ENCODE data around the gene FBXO24. TPM values are rescaled to one million over a fixed set of nuclear protein-coding genes. Genes with fewer than 3 reads are reported as not detected.

The FBXO24 gene
- total and polyA plus RNA-seq, 2 experiments from 2014 or later: 1.1 to 1.6 TPM

GRCh38 chr7:100585511-100586265 is 440 bp upstream of the FBXO24 start, which contains the start of gene LRCH4:
Gene LRCH4 (minus strand): TSS chr7:100586129. CDS start chr7:100586100, 29 bp downstream.
- TF ChIP-seq EZH2 (IDR thresholded peaks at IDR 0.05; ENCODE audit: borderline replicate concordance): no peak
- no peak for TF ChIP-seq EZH2phosphoT487 (IDR thresholded peaks at IDR 0.05; ENCODE audit: low read depth, severe bottlenecking, unreplicated experiment)
- TF ChIP-seq CTCF (IDR thresholded peaks at IDR 0.05; ENCODE audit: poor library complexity): no peak
- Histone ChIP-seq H3K4me1 (ENCODE audit: insufficient read depth) (peaks cover 33% of the 10 kb centered on the region), H3K9me2 (replicated peaks; ENCODE audit: insufficient read depth) (no peaks in the 10 kb centered on the region), H3K36me3 (replicated peaks; ENCODE audit: insufficient read depth, low read depth) (no peaks in the 10 kb centered on the region), H3K79me2 (peaks cover 32% of the 10 kb centered on the region), H3K4me2 (peak within 1 kb of the TSS; percentile 89), H3K9me3 (ENCODE audit: low read depth) (no peaks in the 10 kb centered on the region), H4K20me1 (ENCODE audit: insufficient read depth, poor library complexity, severe bottlenecking) (peaks cover 17% of the 10 kb centered on the region), H3K4me3 (peak within 1 kb of the TSS; percentile 36), H2AFZ (peak within 1 kb of the TSS; percentile 24), H3K27me3 (no peaks in the 10 kb centered on the region), H3K27ac (peak within 1 kb of the TSS; percentile 92)
- WGBS (ENCODE audit: low lambda C conversion rate, missing lambda C conversion rate): under 1% methylated on average over 21 of the region's 61 CpGs
- peak; percentile 86 for DNase-seq (ENCODE audit: low spot score)

- no peak overlapping the region for H3K4me2 ChIP-seq
- no peak overlapping the region for H2AFZ ChIP-seq
- no peak for TF ChIP-seq EZH2phosphoT487 (IDR thresholded peaks at IDR 0.05; ENCODE audit: low read depth, severe bottlenecking, unreplicated experiment)
- no peak for TF ChIP-seq EZH2 (IDR thresholded peaks at IDR 0.05; ENCODE audit: borderline replicate concordance)
- peak; percentile 28 for TF ChIP-seq CTCF (IDR thresholded peaks at IDR 0.05; ENCODE audit: poor library complexity)
- 76% methylated on average over 1 of the region's 1 CpG for WGBS (ENCODE audit: low lambda C conversion rate, missing lambda C conversion rate)
- no peaks in the 10 kb centered on the region for H3K9me2 ChIP-seq (replicated peaks; ENCODE audit: insufficient read depth)
- no peaks in the 10 kb centered on the region for H3K27me3 ChIP-seq
- H4K20me1 ChIP-seq (ENCODE audit: insufficient read depth, poor library complexity, severe bottlenecking): peaks cover 7% of the 10 kb centered on the region
- H3K4me1 ChIP-seq (ENCODE audit: insufficient read depth): peaks cover 21% of the 10 kb centered on the region
- peak; percentile 23 for DNase-seq (ENCODE audit: low spot score)
- H3K4me3 ChIP-seq: no peak overlapping the region
- H3K9me3 ChIP-seq (ENCODE audit: low read depth): no peaks in the 10 kb centered on the region
- H3K36me3 ChIP-seq (replicated peaks; ENCODE audit: insufficient read depth, low read depth): no peaks in the 10 kb centered on the region
- peaks cover 7% of the 10 kb centered on the region for H3K79me2 ChIP-seq
- no peak overlapping the region for H3K27ac ChIP-seq
These were observed 2.3 kb downstream of the FBXO24 start for GRCh38 chr7:100588438-100588837.

- Histone ChIP-seq H3K4me3 (no peak overlapping the region), H3K4me1 (ENCODE audit: insufficient read depth) (peaks cover 11% of the 10 kb centered on the region), H3K9me3 (ENCODE audit: low read depth) (no peaks in the 10 kb centered on the region), H3K36me3 (replicated peaks; ENCODE audit: insufficient read depth, low read depth) (no peaks in the 10 kb centered on the region), H3K79me2 (no peaks in the 10 kb centered on the region), H3K27me3 (no peaks in the 10 kb centered on the region), H3K27ac (peak overlapping the region; percentile 69), H3K9me2 (replicated peaks; ENCODE audit: insufficient read depth) (no peaks in the 10 kb centered on the region), H2AFZ (no peak overlapping the region), H4K20me1 (ENCODE audit: insufficient read depth, poor library complexity, severe bottlenecking) (no peaks in the 10 kb centered on the region), H3K4me2 (peak overlapping the region; percentile 67)
- TF ChIP-seq CTCF (IDR thresholded peaks at IDR 0.05; ENCODE audit: poor library complexity) (no peak), EZH2 (IDR thresholded peaks at IDR 0.05; ENCODE audit: borderline replicate concordance) (no peak)
- WGBS (ENCODE audit: low lambda C conversion rate, missing lambda C conversion rate): 58% methylated on average over 2 of the region's 7 CpGs
- no peak for DNase-seq (ENCODE audit: low spot score)
These were observed 3.3 kb downstream of the FBXO24 start for GRCh38 chr7:100589341-100589947.

Data from hepatocyte (in vitro differentiated cells).